NB4 (cell line): ENCODE results near the gene JAKMIP1.

Source experiments
- DNase-seq: peaks from one replicate; pipeline ENCODE4 v3.0.0; 2010; ENCODE audit warnings: low read depth
- H3K4me3 ChIP-seq: one replicate; pipeline ENCODE4 v1.5.1; 2011; ENCODE audit warnings: mild to moderate bottlenecking, low read depth, low read length, moderate library complexity
- MYC ChIP-seq: IDR thresholded peaks from 2 replicates; pipeline ENCODE4 v1.6.1; 2011; ENCODE audit warnings: low read depth, low read length
- POLR2A ChIP-seq: IDR thresholded peaks from 2 replicates; pipeline ENCODE4 v1.6.1; 2011; ENCODE audit warnings: mild to moderate bottlenecking; ENCODE audit not compliant: insufficient read length; ENCODE audit errors: extremely low read depth
- TF ChIP-seq, protein P1 (sequence below): IDR thresholded peaks from 2 replicates; pipeline ENCODE4 v1.6.1; 2011; ENCODE audit warnings: low read depth, low read length
- TF ChIP-seq, protein P2 (sequence below): IDR thresholded peaks from one replicate; pipeline ENCODE4 v1.5.1; 2012; ENCODE audit warnings: low read depth, low read length

JAKMIP1 gene

DNA sequence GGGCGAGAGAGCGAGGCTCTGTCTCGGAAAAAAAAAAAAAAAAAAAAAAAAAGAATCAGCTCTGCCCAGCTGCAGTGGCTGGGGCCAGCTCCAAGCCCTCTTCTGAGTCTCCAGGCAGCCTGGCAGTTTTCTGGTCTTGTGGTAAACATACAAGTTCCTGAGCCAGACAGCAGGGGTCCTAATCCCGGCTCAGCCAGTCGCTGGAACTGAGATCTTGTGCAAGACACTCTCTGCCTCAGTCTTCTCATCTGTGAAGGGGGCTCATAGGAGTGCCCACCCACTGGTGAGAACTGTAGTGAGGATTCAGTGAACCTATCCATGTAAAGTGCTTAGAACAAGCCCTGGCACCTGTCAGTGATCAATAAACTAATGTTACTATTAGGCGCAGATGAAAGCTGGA lies 223.9 kb downstream of the JAKMIP1 start:
- no peak overlapping the region for H3K4me3 ChIP-seq
- DNase-seq, result no peak
- TF ChIP-seq POLR2A, result no peak
- no peak for TF ChIP-seq MYC
- TF ChIP-seq, protein P1, sequence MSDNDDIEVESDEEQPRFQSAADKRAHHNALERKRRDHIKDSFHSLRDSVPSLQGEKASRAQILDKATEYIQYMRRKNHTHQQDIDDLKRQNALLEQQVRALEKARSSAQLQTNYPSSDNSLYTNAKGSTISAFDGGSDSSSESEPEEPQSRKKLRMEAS, result no peak
- TF ChIP-seq, protein P2, sequence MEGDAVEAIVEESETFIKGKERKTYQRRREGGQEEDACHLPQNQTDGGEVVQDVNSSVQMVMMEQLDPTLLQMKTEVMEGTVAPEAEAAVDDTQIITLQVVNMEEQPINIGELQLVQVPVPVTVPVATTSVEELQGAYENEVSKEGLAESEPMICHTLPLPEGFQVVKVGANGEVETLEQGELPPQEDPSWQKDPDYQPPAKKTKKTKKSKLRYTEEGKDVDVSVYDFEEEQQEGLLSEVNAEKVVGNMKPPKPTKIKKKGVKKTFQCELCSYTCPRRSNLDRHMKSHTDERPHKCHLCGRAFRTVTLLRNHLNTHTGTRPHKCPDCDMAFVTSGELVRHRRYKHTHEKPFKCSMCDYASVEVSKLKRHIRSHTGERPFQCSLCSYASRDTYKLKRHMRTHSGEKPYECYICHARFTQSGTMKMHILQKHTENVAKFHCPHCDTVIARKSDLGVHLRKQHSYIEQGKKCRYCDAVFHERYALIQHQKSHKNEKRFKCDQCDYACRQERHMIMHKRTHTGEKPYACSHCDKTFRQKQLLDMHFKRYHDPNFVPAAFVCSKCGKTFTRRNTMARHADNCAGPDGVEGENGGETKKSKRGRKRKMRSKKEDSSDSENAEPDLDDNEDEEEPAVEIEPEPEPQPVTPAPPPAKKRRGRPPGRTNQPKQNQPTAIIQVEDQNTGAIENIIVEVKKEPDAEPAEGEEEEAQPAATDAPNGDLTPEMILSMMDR, result no peak
